Testis (tissue), 2 donors: ENCODE data around the gene ATRN.

Experiments used
- POLR2A ChIP-seq: fragments of 450-650 bp; IDR thresholded peaks from one replicate; pipeline ENCODE4 v1.6.1; 2017; ENCODE audit warnings: antibody characterized with exemption, mild to moderate bottlenecking, moderate library complexity
- TF ChIP-seq, protein P1 (sequence below), 3 experiments: fragments of 450-650 bp in 2 of 3; fragments of 200-600 bp in 1 of 3; sonication (generic) in 1 of 3; IDR thresholded peaks; one replicate each; pipeline ENCODE4 v1.5.1; 2016 to 2019; ENCODE audit warnings: antibody characterized with exemption in 3 of 3, mild to moderate bottlenecking in 2 of 3, moderate library complexity in 1 of 3

DNA sequence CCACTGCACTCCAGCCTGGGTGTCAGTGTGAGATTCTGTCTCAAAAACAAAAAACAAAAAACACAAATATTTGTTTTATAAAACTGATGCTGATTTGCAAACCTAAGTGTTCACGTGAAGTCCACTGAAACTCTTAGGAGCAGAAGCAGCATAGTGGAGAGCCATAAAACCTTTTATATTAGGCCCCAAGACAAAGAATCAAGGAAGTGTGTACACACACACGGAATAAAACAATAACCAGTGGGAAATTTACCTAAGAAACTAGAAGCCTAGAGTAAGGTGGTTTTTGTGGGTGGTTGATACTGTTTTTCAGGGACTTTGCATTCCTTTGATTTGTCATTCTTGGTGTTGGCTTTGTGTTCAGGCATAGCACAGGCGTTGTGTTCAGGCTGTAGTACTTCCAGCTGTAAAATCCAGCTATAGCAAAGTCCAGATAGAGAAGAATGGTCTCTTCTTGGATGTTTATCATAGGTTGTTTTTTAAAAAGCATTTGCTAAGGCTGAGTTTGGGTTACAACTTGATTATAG, 61.3 kb downstream of the ATRN start:
- no peak for TF ChIP-seq POLR2A
- TF ChIP-seq, protein P1, sequence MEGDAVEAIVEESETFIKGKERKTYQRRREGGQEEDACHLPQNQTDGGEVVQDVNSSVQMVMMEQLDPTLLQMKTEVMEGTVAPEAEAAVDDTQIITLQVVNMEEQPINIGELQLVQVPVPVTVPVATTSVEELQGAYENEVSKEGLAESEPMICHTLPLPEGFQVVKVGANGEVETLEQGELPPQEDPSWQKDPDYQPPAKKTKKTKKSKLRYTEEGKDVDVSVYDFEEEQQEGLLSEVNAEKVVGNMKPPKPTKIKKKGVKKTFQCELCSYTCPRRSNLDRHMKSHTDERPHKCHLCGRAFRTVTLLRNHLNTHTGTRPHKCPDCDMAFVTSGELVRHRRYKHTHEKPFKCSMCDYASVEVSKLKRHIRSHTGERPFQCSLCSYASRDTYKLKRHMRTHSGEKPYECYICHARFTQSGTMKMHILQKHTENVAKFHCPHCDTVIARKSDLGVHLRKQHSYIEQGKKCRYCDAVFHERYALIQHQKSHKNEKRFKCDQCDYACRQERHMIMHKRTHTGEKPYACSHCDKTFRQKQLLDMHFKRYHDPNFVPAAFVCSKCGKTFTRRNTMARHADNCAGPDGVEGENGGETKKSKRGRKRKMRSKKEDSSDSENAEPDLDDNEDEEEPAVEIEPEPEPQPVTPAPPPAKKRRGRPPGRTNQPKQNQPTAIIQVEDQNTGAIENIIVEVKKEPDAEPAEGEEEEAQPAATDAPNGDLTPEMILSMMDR (IDR thresholded peaks at IDR 0.05), result no peak
